HepG2 (cell line): ENCODE measurements around the gene ZNF764. TPM values are rescaled to one million over a fixed set of nuclear protein-coding genes. Genes with fewer than 3 reads are reported as not detected.
A peak's percentile ranks its signal among the peaks of the same experiment; 100 is the strongest.

Source experiments
- BORCS8-MEF2B ChIP-seq: sonication (generic); formaldehyde crosslinking; IDR thresholded peaks from 2 replicates; pipeline ENCODE4 v1.8.0; 2022; ENCODE audit warnings: mild to moderate bottlenecking, missing genetic modification reagents
- CCAR2 ChIP-seq: fragments of 200-400 bp; formaldehyde crosslinking; optimal IDR thresholded peaks from 2 replicates; pipeline ENCODE3; 2018; ENCODE audit warnings: low read depth, mild to moderate bottlenecking, low read length, moderate library complexity
- CENPT ChIP-seq: sonication (generic); formaldehyde crosslinking; IDR thresholded peaks from 2 replicates; pipeline ENCODE4 v1.8.0; 2022; ENCODE audit warnings: low read depth, mild to moderate bottlenecking, moderate library complexity, missing genetic modification reagents
- NKX3-1 ChIP-seq: sonication (generic); formaldehyde crosslinking; IDR thresholded peaks from 2 replicates; pipeline ENCODE4 v1.5.0; 2020; ENCODE audit warnings: missing genetic modification reagents
- NR3C1 ChIP-seq: sonication (generic); formaldehyde crosslinking; IDR thresholded peaks from 2 replicates; pipeline ENCODE4 v1.4.0; 2020; ENCODE audit warnings: missing genetic modification reagents
- SNAPC5 ChIP-seq: sonication (generic); formaldehyde crosslinking; IDR thresholded peaks from 2 replicates; pipeline ENCODE4 v1.8.1; 2023; ENCODE audit warnings: mild to moderate bottlenecking, missing genetic modification reagents, borderline replicate concordance
- THAP9 ChIP-seq: sonication (generic); formaldehyde crosslinking; IDR thresholded peaks from 2 replicates; pipeline ENCODE4; 2020; ENCODE audit warnings: missing genetic modification reagents, mild to moderate bottlenecking, borderline replicate concordance
- ZFP41 ChIP-seq: sonication (generic); formaldehyde crosslinking; IDR thresholded peaks from 2 replicates; pipeline ENCODE4 v1.4.0; 2020; ENCODE audit warnings: mild to moderate bottlenecking, missing genetic modification reagents, borderline replicate concordance
- ZNF34 ChIP-seq: sonication (generic); formaldehyde crosslinking; IDR thresholded peaks from 2 replicates; pipeline ENCODE4 v1.4.0; 2020; ENCODE audit warnings: mild to moderate bottlenecking, missing genetic modification reagents, borderline replicate concordance
- ZNF382 ChIP-seq: sonication (generic); formaldehyde crosslinking; IDR thresholded peaks from 2 replicates; pipeline ENCODE4 v1.5.0; 2020; ENCODE audit warnings: missing genetic modification reagents, mild to moderate bottlenecking, borderline replicate concordance
- ZNF446 ChIP-seq: sonication (generic); formaldehyde crosslinking; IDR thresholded peaks from 2 replicates; pipeline ENCODE4 v1.5.0; 2020; ENCODE audit warnings: mild to moderate bottlenecking, missing genetic modification reagents
- ZNF547 ChIP-seq: sonication (generic); formaldehyde crosslinking; IDR thresholded peaks from 2 replicates; pipeline ENCODE4 v1.5.1; 2020; ENCODE audit warnings: mild to moderate bottlenecking, missing genetic modification reagents
- polyA plus RNA-seq, 8 experiments: library from polyadenylated mRNA; depleted of rRNA in 3 of 8; stranded (reverse) in 7 of 8; unstranded in 1 of 8; fragments of >200 nt; fragmentation: Illumina TruSeq in 4 of 8; extraction: Trizol in 4 of 8; gene quantifications; 2 replicates each; pipeline versions ENCODE4 v1.2.1 to v1.2.3, GENCODE V29; 2011 to 2016; ENCODE audit warnings: low read depth in 4 of 8, missing spikeins in 1 of 8, mixed read lengths in 1 of 8; ENCODE audit not compliant: insufficient read depth in 1 of 8
- total RNA-seq, 5 experiments: library from RNA; depleted of rRNA; stranded (reverse); fragments of >200 nt; fragmentation: Illumina TruSeq; extraction: Trizol; gene quantifications; 2 replicates each; pipeline ENCODE4 v1.2.3, GENCODE V29; 2016; ENCODE audit warnings: low read depth in 1 of 5
- TF ChIP-seq, protein P1 (sequence below): sonication (generic); formaldehyde crosslinking; IDR thresholded peaks from 2 replicates; pipeline ENCODE4 v1.9.0; 2021; ENCODE audit warnings: missing genetic modification reagents, mild to moderate bottlenecking, borderline replicate concordance
- TF ChIP-seq, protein P2 (sequence below): sonication (generic); formaldehyde crosslinking; IDR thresholded peaks from 2 replicates; pipeline ENCODE4 v1.4.0; 2020; ENCODE audit warnings: mild to moderate bottlenecking, missing genetic modification reagents, borderline replicate concordance
- TF ChIP-seq, protein P3 (sequence below): sonication (generic); formaldehyde crosslinking; IDR thresholded peaks from 2 replicates; pipeline ENCODE4 v1.8.1; 2022; ENCODE audit warnings: mild to moderate bottlenecking, missing genetic modification reagents

The ZNF764 gene
- total and polyA plus RNA-seq, 2 of the 13 experiments (the other 11 are each of a cell fraction or from before 2014, with no cell fraction given) = 4.1 to 9.1 TPM

- TF ChIP-seq, protein P1, sequence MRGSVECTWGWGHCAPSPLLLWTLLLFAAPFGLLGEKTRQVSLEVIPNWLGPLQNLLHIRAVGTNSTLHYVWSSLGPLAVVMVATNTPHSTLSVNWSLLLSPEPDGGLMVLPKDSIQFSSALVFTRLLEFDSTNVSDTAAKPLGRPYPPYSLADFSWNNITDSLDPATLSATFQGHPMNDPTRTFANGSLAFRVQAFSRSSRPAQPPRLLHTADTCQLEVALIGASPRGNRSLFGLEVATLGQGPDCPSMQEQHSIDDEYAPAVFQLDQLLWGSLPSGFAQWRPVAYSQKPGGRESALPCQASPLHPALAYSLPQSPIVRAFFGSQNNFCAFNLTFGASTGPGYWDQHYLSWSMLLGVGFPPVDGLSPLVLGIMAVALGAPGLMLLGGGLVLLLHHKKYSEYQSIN (CRISPR knock-in tag) = no peak
- TF ChIP-seq ZNF34 (CRISPR knock-in tag) (no peak), SNAPC5 (no peak; the same call in 1 of the 2 replicates), ZNF446 (CRISPR knock-in tag) (peak; percentile 94), THAP9 (CRISPR knock-in tag) (peak; percentile 97), NKX3-1 (no peak), CENPT (CRISPR knock-in tag) (no peak), CCAR2 (no peak), ZNF547 (CRISPR knock-in tag) (no peak; the same call in none of the 2 replicates), ZNF382 (no peak), NR3C1 (CRISPR knock-in tag) (no peak), ZFP41 (CRISPR knock-in tag) (no peak; the same call in 1 of the 2 replicates), BORCS8-MEF2B (CRISPR knock-in tag) (no peak; the same call in none of the 2 replicates)
- TF ChIP-seq, protein P2, sequence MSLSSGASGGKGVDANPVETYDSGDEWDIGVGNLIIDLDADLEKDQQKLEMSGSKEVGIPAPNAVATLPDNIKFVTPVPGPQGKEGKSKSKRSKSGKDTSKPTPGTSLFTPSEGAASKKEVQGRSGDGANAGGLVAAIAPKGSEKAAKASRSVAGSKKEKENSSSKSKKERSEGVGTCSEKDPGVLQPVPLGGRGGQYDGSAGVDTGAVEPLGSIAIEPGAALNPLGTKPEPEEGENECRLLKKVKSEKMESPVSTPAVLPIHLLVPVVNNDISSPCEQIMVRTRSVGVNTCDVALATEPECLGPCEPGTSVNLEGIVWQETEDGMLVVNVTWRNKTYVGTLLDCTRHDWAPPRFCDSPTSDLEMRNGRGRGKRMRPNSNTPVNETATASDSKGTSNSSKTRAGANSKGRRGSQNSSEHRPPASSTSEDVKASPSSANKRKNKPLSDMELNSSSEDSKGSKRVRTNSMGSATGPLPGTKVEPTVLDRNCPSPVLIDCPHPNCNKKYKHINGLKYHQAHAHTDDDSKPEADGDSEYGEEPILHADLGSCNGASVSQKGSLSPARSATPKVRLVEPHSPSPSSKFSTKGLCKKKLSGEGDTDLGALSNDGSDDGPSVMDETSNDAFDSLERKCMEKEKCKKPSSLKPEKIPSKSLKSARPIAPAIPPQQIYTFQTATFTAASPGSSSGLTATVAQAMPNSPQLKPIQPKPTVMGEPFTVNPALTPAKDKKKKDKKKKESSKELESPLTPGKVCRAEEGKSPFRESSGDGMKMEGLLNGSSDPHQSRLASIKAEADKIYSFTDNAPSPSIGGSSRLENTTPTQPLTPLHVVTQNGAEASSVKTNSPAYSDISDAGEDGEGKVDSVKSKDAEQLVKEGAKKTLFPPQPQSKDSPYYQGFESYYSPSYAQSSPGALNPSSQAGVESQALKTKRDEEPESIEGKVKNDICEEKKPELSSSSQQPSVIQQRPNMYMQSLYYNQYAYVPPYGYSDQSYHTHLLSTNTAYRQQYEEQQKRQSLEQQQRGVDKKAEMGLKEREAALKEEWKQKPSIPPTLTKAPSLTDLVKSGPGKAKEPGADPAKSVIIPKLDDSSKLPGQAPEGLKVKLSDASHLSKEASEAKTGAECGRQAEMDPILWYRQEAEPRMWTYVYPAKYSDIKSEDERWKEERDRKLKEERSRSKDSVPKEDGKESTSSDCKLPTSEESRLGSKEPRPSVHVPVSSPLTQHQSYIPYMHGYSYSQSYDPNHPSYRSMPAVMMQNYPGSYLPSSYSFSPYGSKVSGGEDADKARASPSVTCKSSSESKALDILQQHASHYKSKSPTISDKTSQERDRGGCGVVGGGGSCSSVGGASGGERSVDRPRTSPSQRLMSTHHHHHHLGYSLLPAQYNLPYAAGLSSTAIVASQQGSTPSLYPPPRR (CRISPR knock-in tag) = 0 out of 2 replicates have a peak, but pooled peaks have one; percentile 12
- TF ChIP-seq, protein P3, sequence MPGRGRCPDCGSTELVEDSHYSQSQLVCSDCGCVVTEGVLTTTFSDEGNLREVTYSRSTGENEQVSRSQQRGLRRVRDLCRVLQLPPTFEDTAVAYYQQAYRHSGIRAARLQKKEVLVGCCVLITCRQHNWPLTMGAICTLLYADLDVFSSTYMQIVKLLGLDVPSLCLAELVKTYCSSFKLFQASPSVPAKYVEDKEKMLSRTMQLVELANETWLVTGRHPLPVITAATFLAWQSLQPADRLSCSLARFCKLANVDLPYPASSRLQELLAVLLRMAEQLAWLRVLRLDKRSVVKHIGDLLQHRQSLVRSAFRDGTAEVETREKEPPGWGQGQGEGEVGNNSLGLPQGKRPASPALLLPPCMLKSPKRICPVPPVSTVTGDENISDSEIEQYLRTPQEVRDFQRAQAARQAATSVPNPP (CRISPR knock-in tag) = peak; percentile 74; the same call in 1 of the 2 replicates
These were observed at the start of gene ZNF764 (continued) for GRCh38 chr16:30557957-30558788.
